HG03354 (cell line): Measurements from ENCODE around the gene DEFB125.
"Not testable (repeated sequence)": the region's sequence is repeated elsewhere in the genome, so short reads cannot be mapped to it uniquely, and the experiment has no call there.

ENCODE experiments used
- ATAC-seq: cut with Tn5 transposase; IDR thresholded peaks from one replicate; pipeline ENCODE4 v1.9.1; 2021; ENCODE audit warnings: mild to moderate bottlenecking; ENCODE audit not compliant: unreplicated experiment, poor library complexity, severe bottlenecking

The DEFB125 gene

GRCh38 chr20:87401-87800 lies at the start of gene DEFB125:
DEFB125 (plus strand) TSS chr20:87672; CDS start chr20:87710, 38 bp downstream.
- no peak for ATAC-seq

GRCh38 chr20:60035-60918 lies 27.2 kb upstream of the DEFB125 start:
- ATAC-seq = no peak

- no peak for ATAC-seq
These were observed 26.2 kb upstream of the DEFB125 start for GRCh38 chr20:61230-61629.

- no peak for ATAC-seq
These were observed 25.7 kb upstream of the DEFB125 start for GRCh38 chr20:61757-62156.

- ATAC-seq = no peak
These were observed 25.0 kb upstream of the DEFB125 start for GRCh38 chr20:62487-62886.

GRCh38 chr20:64026-64603 lies 23.4 kb upstream of the DEFB125 start:
- ATAC-seq = no peak

GRCh38 chr20:64766-65322 lies 22.6 kb upstream of the DEFB125 start:
- ATAC-seq = no peak

- no peak for ATAC-seq
These were observed 10.2 kb upstream of the DEFB125 start for GRCh38 chr20:77231-77630.

GRCh38 chr20:78338-78737 lies 9.1 kb upstream of the DEFB125 start:
- ATAC-seq = no peak

- no peak for ATAC-seq
These were observed 7.9 kb upstream of the DEFB125 start for GRCh38 chr20:79565-79964.

- ATAC-seq = no peak
These were observed 3.2 kb downstream of the DEFB125 start for GRCh38 chr20:90651-91050.

GRCh38 chr20:93641-94040 lies 6.2 kb downstream of the DEFB125 start:
- no peak for ATAC-seq

GRCh38 chr20:95215-95614 lies 7.7 kb downstream of the DEFB125 start:
- no peak for ATAC-seq

GRCh38 chr20:97691-98090 lies 10.2 kb downstream of the DEFB125 start:
- ATAC-seq = not testable (repeated sequence)

- no peak for ATAC-seq
These were observed 14.5 kb downstream of the DEFB125 start for GRCh38 chr20:101975-102374.

GRCh38 chr20:103456-103855 lies 16.0 kb downstream of the DEFB125 start:
- ATAC-seq = no peak

- no peak for ATAC-seq
These were observed 24.9 kb downstream of the DEFB125 start for GRCh38 chr20:112396-112795.

GRCh38 chr20:117518-117917 lies 30.0 kb downstream of the DEFB125 start:
- ATAC-seq = no peak

- ATAC-seq = not testable (repeated sequence)
These were observed 42.4 kb downstream of the DEFB125 start for GRCh38 chr20:129786-130323.

GRCh38 chr20:137668-138490 lies 50.4 kb downstream of the DEFB125 start:
- ATAC-seq = no peak
